Lung (tissue), 12 donors: Measurements from ENCODE around the gene SLC10A7. TPM values are rescaled to one million over a fixed set of nuclear protein-coding genes. Genes with fewer than 3 reads are reported as not detected.
"Not testable (repeated sequence)": the region's sequence is repeated elsewhere in the genome, so short reads cannot be mapped to it uniquely, and the experiment has no call there.

Experiments used
- ATAC-seq: fragments of 200-7000 bp; cut with Tn5 transposase; one replicate; pipeline ENCODE4 v1.9.1; 2020; ENCODE audit warnings: moderate number of reproducible peaks; ENCODE audit not compliant: insufficient read depth, low FRiP score
- DNase-seq, 3 donors: peaks; one replicate each; pipeline ENCODE4 v3.0.0-alpha.2; 2013 to 2017
- H3K27ac ChIP-seq, 2 donors: one replicate each; pipeline ENCODE4 v1.5.1; 2013; ENCODE audit warnings: mild to moderate bottlenecking in 2 of 2, moderate library complexity in 2 of 2, control low read depth in 1 of 2, inconsistent platforms in 1 of 2, low read depth in 1 of 2, low read length in 1 of 2
- H3K27me3 ChIP-seq, 3 donors: one replicate each; pipeline ENCODE4 v1.5.1; 2013; ENCODE audit warnings: low read length in 2 of 3; ENCODE audit not compliant: control insufficient read depth in 3 of 3, insufficient read depth in 3 of 3
- H3K36me3 ChIP-seq, 4 donors: one replicate each; pipeline ENCODE4 v1.5.1; 2013; ENCODE audit warnings: low read length in 4 of 4, mild to moderate bottlenecking in 1 of 4, moderate library complexity in 1 of 4; ENCODE audit not compliant: control insufficient read depth in 4 of 4, insufficient read depth in 4 of 4
- H3K4me1 ChIP-seq, 5 donors: one replicate each; pipeline ENCODE4 v1.5.1; 2013; ENCODE audit warnings: low read length in 5 of 5, mild to moderate bottlenecking in 2 of 5, moderate library complexity in 1 of 5; ENCODE audit not compliant: control insufficient read depth in 5 of 5, insufficient read depth in 5 of 5
- H3K4me3 ChIP-seq: one replicate; pipeline ENCODE4 v1.5.1; 2013; ENCODE audit warnings: mild to moderate bottlenecking, control low read depth, moderate library complexity
- H3K9ac ChIP-seq, 2 donors: one replicate each; pipeline ENCODE4 v1.5.1; 2013; ENCODE audit warnings: low read length in 2 of 2, control low read depth in 1 of 2; ENCODE audit not compliant: insufficient read depth in 1 of 2
- H3K9me3 ChIP-seq, 4 donors: one replicate each; pipeline ENCODE4 v1.5.1; 2013; ENCODE audit warnings: low read length in 3 of 4, mild to moderate bottlenecking in 1 of 4, moderate library complexity in 1 of 4; ENCODE audit not compliant: control insufficient read depth in 4 of 4, insufficient read depth in 3 of 4
- CTCF ChIP-seq: IDR thresholded peaks from 2 replicates; pipeline ENCODE4 v1.5.1; 2012; ENCODE audit warnings: mild to moderate bottlenecking; ENCODE audit errors: control extremely low read depth, extremely low read depth
- WGBS, 2 donors: extraction: QIAGEN DNeasy Blood & Tissue Kit; methylation state at CpG; one replicate each; pipeline ENCODE4 v1.1.7; 2013; 5-methylcytosine and 5-hydroxymethylcytosine counted together
- polyA plus RNA-seq, 2 donors: library from polyadenylated mRNA; stranded (reverse); fragments of 200-250 nt; gene quantifications; one replicate each; pipeline ENCODE4 v1.2.1, GENCODE V29; 2013
- total RNA-seq, 2 donors: library from RNA; depleted of rRNA in 1 of 2; stranded (reverse); fragments of >200 nt in 1 of 2; gene quantifications; one replicate each; pipeline ENCODE4 v1.2.1, GENCODE V29; 2014 to 2021
- donor health status: control.
- donor health status: control.
- donor health status: Bipolar disorder and iron deficiency.
- donor health status: healthy.
- donor health status: DM: yes; HTN: yes; CAD: no.

SLC10A7 gene
- total and polyA plus RNA-seq, 4 donors: 3.2 to 33.4 (median 13.3) TPM

GRCh38 chr4:146359771-146360170 lies 162.0 kb downstream of the SLC10A7 start:
- Histone ChIP-seq H3K36me3 (no peaks in the 10 kb centered on the region), H3K4me1 (no peaks in the 10 kb centered on the region), H3K27me3 (no peaks in the 10 kb centered on the region), H3K9ac (no peak overlapping the region), H3K4me3 (no peak overlapping the region), H3K27ac (no peak overlapping the region), H3K9me3 (peaks cover 0 to 7% (median 0%) of the 10 kb centered on the region in 4 donors)
- ATAC-seq (no peak), DNase-seq (no peak)
- TF ChIP-seq CTCF: no peak

- WGBS, 2 donors: 67 to 68% methylated on average over 8 to 13 of the region's 26 CpGs
- H3K27me3 ChIP-seq, H3K9ac ChIP-seq, ATAC-seq, H3K4me1 ChIP-seq, H3K9me3 ChIP-seq, H3K27ac ChIP-seq, DNase-seq, H3K4me3 ChIP-seq, H3K36me3 ChIP-seq: not testable (repeated sequence)
Measured at GRCh38 chr4:146350114-146350513, 171.6 kb downstream of the SLC10A7 start.

GRCh38 chr4:146349306-146349705 lies 172.4 kb downstream of the SLC10A7 start:
- H3K4me1 ChIP-seq: no peaks in the 10 kb centered on the region
- no peaks in the 10 kb centered on the region for H3K9me3 ChIP-seq
- no peaks in the 10 kb centered on the region for H3K36me3 ChIP-seq
- DNase-seq (peak in 1 of 3 donors; percentile 12), ATAC-seq (no peak)
- H3K27ac ChIP-seq: no peak overlapping the region
- H3K9ac ChIP-seq: no peak overlapping the region
- no peak overlapping the region for H3K4me3 ChIP-seq
- H3K27me3 ChIP-seq: no peaks in the 10 kb centered on the region
- TF ChIP-seq CTCF: no peak

GRCh38 chr4:146347822-146348221 lies 173.9 kb downstream of the SLC10A7 start:
- TF ChIP-seq CTCF: no peak
- DNase-seq (no peak), ATAC-seq (no peak)
- Histone ChIP-seq H3K9ac (no peak overlapping the region), H3K27ac (no peak overlapping the region), H3K4me3 (no peak overlapping the region), H3K27me3 (no peaks in the 10 kb centered on the region), H3K4me1 (no peaks in the 10 kb centered on the region), H3K36me3 (no peaks in the 10 kb centered on the region), H3K9me3 (no peaks in the 10 kb centered on the region)
- 63 to 73% methylated on average over 2 of the region's 2 CpGs for WGBS, 2 donors
